ENCODE results near the gene BEGAIN.
A peak's percentile ranks its signal among the peaks of the same experiment; 100 is the strongest.

The BEGAIN gene

DNA sequence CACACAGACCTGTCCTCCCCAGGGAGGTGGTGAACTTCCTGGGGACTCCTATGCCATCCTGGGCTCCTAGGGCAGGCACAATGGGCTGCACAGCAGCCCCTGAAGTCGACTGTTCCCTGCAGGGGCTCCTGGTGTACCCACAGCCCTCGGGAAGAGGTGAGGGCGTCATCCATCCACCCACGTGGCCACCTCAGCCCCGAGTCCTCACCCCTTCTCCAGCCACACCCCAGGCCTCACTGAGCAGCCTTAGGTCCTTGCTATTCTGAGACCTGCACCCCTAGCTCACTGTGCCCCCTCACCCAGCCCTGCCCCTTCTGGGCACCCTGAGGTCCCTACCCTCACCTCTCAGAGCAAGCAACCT, 38.9 kb downstream of the BEGAIN start:
- DNase-seq: no peak

DNA sequence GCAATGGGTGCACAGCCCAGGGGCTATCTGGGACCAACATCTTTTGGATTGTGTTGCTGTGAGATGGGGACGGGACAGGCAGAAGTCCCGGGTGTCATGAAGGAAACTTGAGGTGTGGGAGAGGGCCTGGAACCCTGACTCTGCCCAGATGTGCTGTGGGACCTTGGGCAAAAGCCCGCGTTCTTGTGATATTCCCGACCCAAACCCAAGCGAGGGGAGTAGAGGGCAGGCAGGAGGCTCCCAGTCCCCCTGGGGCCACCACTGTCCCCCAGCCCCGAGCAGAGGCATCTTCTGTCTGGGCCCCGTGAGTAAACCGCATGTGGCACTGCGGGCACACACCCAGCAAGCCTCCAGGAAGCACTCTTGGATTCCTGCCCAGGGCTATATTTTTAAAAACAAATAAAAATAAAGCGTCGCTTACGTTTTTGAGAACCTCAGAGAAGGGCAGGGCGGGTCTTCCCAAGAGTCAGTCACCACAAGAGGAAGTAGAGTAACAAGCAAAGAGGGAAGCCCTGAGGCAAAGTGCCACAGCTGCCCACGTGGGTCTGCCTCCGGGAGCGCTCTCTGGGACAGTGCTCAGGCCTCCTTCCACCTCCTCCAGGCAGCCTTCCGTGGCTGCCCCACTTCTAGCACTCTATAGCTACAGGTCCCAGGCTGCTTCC, 39.5 kb downstream of the BEGAIN start:
- peak; percentile 86 for DNase-seq

- peak; percentile 20 for DNase-seq
Measured at GRCh38 chr14:100546051-100546443, 41.2 kb downstream of the BEGAIN start.

GRCh38 chr14:100545359-100545758, 41.9 kb downstream of the BEGAIN start:
- no peak for DNase-seq

- DNase-seq: no peak
Measured at GRCh38 chr14:100544506-100545141, 42.6 kb downstream of the BEGAIN start.

- no peak for DNase-seq
Measured at GRCh38 chr14:100543471-100544455, 43.5 kb downstream of the BEGAIN start.

GRCh38 chr14:100542619-100543205, 44.5 kb downstream of the BEGAIN start:
- DNase-seq: no peak

DNA sequence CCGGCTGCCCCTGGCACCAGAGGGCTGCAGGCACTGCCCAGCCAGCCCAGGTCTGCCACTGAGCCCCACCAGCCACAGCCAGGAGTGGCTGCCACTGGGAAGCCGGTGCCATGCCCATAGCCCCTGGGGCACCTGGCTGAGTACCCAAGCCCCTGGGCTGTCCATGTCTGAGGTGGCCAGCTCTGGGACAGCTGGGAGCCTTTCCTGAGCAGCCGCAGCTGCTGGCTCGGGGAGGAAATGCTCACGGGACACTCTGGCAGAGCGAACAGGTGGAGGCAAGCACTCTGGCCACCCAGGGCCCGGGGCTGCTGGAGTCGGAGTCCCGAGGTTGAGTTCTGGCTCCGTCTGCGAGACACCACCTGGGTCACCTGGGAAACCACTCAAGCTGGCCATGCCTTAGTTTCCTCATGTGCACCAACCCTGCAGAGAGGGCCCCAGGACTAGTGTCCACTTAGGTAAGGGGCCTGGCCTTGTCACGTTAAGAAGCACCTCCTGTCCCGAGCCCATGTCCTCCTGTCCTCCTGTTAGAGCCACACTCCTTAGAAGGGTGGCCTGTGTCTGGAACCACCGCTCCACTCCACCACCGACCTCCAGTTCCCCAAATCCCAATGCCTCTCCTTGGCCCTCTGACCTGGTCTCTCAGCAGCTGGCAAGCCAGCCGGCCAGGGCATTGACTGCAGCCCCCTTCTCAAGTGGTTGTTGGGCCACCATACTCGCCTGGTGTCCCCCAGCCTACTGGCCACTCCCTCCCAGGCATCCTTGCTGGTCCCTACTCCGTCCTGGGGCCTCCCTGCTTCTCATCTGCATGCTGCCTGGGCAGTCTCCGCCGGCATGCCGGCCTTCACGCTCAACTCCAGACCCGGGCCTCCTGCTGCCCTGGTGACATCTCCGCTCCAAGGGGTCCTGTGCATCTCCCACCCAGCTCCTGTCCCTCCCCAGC, 45.3 kb downstream of the BEGAIN start:
- no peak for DNase-seq

DNA sequence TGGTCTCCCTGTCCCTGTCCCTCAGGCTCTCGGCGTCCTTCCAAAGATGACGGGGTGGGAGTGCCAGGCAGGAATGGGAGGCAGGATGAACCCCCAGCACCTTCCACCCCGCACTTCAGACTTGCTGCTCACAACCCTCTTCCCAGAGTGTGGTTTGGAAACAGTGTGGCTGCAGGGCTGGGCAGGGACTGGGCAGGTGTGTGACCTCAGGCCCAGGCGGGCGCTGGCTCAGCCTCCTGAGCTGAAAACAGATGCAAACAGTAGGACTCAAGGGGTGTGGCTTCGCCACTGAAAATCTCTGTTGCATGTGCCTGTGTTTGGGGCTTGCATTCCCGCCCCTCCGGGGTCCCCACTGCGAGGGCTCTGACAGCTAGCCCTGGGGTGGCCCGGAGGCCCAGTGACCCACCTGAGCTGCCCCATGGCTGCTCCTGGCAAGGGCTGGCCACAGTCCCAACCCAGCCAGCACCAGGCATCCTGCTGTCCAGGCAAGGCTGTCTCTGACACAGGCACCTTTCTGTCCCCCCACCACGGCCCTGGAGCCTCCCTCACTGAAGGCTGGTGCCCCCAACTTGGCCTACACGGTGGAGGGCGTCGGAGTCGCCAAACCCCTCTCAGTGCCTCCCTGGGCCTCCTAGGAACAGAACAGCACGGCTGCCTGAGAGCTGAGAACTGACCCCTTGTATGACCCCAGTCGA, 46.1 kb downstream of the BEGAIN start:
- DNase-seq: no peak

- DNase-seq: peak; percentile 15
Measured at GRCh38 chr14:100540141-100540925, 46.9 kb downstream of the BEGAIN start.

GRCh38 chr14:100539766-100540140, 47.5 kb downstream of the BEGAIN start:
- no peak for DNase-seq

DNA sequence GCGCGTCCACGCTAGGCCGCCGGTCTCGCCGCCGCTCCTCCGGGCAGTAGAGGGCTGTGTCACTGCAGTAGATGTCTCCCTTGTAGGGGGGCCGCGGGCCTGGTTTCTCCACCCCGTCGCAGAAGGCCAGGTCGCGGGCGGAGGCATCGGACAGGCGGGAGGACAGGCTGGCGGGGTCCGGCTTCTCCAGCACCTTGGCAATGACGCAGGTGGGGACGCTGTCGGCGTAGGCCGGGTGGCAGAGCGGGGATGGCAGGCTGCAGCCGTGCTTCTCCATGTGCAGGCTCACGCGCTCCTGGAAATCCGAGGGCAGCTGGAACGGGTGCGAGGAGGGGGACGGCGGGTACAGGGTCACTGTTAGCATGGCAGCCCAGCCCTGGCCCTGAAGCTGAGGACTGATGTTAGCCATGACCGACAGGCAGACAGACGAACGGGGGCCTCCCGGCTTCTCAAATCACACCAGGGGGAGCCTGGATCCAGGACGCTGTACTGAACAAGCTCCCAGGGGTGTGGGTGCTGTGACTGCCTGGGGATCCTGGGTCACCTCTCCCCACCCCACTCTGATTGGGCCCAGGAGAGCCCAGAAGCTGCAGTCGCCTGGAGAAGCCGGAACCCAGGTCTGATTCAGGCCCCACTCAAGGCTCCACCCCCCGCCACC, 48.1 kb downstream of the BEGAIN start:
- no peak for DNase-seq

DNA sequence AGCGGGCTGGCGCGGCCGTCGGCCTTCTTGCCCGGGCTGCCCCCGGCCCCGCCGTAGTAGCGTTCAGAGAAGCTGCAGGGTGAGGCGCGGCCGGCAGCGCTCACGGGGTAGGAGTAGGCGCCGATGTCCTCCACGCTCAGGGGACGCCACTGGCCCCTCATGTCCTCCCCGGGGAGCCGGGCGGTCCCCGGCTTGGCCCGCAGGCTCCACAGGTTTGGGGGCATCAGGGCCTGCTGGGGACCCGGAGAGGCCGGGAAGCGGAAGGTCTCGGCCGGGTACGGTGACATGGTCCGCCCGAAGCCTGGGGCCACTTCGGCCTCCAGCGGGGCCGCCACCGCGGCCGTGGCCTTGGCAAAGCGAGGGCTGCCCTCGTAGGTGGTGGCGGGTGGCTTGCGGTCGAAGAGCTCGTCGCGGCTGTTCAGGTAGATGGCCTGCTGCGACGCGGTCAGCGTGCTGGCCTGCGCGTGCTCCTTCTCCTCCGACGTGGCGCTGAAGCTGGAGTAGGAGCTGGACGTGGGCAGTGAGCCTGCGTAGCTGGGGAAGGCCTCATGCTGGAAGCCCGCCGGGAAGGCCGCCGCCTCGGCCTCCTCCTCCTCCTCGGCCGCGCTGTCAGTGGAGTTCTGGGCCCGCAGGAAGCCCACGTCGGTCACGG, 48.7 kb downstream of the BEGAIN start:
- DNase-seq: no peak

GRCh38 chr14:100537446-100538350, 49.5 kb downstream of the BEGAIN start:
- no peak for DNase-seq

GRCh38 chr14:100536721-100537445, 50.3 kb downstream of the BEGAIN start:
- DNase-seq: no peak

DNA sequence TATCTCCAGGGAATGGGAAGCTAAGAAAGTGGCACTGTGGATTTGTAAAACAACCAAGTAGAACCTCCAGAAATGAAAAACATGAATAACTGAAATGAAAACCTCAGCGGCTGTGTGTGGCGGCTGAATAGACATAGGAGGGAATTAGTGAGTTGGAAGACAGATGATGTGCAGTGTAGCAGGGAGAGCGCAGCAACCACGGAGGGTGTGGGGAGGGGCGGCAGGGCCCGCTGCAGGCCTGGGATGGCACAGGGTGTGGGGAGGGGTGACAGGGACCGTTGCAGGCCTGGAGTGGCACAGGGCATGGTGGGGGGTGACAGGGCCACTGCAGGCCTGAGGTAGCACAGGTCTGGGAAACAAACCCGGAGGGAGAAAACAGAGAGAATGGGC, 51.1 kb downstream of the BEGAIN start:
- DNase-seq: no peak

DNA sequence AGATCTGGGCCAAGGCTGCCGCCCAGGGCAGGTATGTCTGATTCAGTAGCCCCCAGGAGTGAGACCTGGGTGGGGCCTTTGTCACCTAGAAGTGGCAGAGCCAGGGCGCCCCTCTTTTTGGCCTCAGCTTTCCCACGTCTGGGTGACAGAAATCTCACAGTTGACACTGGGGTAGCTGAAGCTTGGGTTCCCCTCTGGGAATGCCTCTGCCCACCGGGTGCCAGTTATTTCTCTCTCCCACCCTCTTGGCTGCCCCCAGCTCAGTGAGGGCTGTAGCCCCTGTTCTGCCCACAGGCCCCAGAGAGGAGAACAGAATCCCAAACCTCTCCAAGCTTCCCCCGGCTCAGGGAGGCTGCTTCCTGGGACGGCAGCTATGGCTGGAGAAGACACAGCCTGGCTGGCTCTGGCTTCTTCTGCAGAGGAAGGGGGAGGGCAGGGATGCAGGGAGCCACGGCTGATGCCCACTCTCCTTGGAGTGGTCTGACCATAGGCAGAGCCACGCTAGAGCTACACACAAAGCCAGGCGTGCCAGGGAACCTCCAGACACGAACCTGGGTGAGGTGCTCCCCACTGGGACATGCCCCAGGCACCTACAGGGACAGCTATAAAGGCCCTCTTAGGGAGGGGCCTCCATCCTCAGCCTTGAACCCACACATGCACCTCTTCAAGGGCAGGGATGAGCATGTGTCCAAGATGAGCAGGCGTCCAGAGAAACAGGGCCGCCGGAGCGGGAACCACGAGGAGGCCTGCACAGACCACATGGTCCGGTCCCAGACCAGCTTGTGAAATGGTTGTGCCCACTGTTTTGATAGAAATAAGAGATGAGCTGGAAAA, 51.7 kb downstream of the BEGAIN start:
- no peak for DNase-seq
